HG02970 (cell line): Measurements from ENCODE around the gene RABGEF1.
"Not testable (repeated sequence)": the region's sequence is repeated elsewhere in the genome, so short reads cannot be mapped to it uniquely, and the experiment has no call there.

Source experiments
- ATAC-seq: cut with Tn5 transposase; IDR thresholded peaks from one replicate; pipeline ENCODE4 v1.9.1; 2021; ENCODE audit warnings: mild to moderate bottlenecking, moderate library complexity, moderate number of reproducible peaks; ENCODE audit not compliant: unreplicated experiment, low FRiP score

RABGEF1 gene

DNA sequence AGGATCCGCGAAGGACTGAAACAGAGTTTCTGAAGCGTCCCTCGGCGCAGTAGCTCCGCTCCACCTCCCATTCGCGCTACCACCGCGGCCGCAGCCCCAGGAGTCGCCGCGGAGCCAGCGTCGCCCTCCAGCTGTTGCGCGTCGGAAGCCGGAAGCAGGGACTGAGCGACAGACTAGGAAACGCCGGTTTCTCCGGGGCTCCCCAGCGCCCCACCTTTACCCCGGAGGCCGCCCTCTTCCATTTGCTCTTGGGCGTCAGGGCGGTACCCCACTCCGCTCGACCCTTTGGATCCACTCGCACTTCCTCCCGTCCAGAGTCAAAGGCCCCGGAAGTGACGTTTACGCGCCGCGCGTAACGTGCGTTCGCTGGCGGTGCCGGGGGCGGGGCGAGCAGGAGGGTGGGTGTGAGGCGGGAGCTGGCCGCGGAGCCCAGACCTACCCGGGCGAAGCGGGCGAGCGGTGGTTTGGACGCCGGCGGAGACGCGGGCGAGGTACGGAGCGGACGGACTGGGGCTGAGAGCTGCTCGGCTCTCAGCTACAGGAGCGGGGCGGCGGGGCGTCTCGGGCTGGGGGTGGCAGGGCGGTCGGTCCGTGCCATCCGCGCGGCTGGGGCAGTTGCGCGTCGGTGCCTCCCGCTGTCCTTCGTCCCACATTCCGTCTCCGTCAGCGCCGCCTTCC, at the start of gene RABGEF1:
Gene RABGEF1, plus strand, starts transcription at position 432 of the 678 bp plus-strand sequence. CDS start 31,167 bp downstream, outside the sequence.
- peak; percentile 85 for ATAC-seq

DNA sequence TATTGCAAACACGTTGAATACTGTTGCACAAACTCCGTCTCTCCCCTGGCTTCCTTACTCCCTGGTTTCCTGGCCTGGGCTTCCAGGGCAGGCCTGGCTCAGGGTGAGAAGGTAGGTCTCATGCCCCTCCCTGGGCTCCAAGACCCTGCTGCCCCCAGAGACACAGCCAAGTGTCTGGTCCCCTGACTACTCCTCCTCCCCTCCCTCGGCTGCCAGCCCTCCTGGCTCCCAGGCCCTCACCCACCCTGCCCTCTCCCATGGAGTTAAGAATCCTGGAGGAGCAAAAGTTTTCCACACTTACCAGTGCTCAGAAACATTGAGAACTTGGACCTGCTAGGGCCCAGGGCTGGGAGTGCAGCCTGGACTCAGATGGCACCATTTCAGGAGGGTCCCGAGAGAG, 47.2 kb upstream of the RABGEF1 start:
- ATAC-seq, result no peak

DNA sequence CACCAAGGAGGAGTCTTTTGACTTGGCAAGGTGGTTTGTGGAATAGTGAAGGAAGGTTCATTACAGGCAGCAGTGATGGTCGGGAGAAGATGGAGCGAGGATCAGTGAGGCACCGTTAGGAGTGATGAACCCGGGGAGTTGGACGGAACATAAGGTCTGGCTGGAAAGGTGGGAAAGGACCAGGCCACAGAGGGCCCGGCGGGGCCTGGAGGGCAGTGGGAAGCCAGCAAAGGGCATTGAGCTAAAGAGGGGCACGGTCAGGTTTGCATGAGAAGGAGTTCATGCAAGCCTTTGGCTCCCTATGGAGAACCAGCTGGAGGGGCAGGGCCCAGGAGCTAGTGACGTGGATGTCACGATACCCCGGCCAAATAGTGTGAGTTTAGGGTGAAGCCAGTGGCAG, 46.2 kb upstream of the RABGEF1 start:
- ATAC-seq, result no peak

DNA sequence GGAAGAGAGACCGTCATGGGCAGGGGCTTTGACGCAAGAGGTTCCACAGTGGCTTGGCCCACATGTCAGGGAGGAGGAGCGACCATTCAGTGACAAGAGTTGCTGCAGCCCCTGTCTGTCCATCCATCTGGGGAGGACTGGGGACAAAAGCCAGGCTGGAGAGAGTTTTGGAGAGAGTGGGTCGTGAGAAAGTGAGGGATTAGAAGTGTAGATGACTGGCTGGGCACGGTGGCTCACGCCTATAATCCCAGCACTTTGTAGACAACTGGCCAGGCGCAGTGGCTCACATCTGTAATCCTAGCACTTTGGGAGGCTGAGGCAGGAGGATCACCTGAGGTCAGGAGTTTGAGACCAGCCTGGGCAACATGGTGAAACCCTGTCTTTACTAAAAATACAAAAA, 45.1 kb upstream of the RABGEF1 start:
- not testable (repeated sequence) for ATAC-seq

DNA sequence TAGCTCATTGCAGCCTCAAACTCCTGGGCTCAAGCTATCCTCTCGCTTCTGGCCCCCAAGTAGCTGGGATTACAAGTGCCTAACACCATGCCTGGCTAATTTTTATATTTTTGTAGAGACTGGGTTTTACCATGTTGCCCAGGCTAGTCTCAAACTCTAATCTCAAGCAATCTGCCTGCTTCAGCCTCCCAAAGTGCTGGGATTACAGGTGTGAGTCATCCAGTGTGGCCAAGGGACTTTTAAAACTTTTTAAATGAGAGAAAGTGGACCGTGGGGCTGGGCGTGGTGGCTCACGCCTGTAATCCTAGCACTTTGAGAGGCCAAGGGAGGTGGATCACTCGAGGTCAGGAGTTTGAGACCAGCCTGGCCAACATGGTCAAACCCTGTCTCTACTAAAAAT, 44.4 kb upstream of the RABGEF1 start:
- not testable (repeated sequence) for ATAC-seq

DNA sequence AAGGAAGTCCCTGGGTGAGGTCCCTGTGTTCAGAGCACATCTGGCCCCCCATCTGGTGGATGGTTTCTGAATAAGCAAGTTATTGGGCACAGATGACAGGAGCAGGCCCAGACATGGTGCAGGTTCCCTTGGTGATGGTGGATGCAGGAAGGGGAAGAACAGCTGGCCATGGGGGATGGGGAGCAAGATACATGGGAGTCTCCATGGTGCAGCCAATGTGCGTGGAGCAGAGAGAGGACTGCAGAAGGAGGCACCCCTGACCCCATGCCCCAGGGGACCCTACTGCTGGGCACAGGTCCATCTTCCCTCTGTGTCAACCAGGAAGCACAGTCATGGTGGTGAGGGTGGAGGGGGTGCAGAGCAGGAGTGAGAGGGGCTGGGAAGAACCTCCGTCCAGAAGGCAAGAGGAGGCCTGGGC, 43.8 kb upstream of the RABGEF1 start:
- ATAC-seq, result no peak

DNA sequence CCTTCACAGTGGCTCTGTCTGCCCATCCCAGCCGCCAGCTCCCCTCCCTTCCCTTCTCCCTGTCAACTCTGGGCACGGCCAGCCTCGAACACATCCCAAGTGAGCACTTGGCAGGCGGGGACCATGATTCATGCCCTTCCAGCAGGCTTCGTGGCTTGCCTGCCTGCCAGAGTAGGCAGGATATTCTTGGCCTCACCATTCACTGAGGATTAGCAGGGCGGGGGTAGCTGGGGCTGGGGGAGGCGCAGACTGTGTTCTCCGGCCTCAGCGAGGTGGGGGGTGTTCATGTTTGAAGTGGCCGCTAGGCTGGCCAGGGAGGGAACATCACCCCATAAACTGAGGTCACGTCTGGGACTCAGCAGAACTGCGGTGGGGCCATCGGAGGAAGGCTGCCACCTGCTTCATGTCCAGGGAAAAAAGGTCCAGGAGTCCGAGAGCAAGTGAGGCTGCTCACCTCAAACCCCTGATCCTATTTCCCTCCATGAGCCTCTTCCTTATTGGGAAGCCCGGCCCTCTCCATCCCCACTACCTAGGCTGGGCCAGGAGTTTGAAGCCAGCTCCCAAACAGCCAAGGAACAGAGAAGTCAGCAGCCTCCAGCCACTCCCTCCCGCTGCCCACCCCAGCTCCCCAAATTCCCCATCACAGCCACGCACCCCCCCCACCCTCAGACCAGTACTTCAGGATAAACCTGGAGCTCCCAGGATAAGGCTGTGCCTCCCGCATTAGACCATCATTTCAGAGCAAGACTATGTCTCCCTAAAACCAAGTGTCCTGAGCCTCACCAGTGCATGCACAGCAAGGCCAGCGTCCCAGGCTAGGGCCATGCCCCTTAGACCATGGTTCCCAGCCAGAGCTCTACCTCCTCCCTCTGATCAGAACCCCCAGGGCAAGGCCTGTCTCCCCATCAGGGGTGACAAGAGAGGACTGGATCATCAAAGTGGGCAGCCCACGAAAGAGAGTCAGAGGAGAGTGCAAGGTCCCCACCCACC, 42.8 kb upstream of the RABGEF1 start:
- ATAC-seq, result no peak

DNA sequence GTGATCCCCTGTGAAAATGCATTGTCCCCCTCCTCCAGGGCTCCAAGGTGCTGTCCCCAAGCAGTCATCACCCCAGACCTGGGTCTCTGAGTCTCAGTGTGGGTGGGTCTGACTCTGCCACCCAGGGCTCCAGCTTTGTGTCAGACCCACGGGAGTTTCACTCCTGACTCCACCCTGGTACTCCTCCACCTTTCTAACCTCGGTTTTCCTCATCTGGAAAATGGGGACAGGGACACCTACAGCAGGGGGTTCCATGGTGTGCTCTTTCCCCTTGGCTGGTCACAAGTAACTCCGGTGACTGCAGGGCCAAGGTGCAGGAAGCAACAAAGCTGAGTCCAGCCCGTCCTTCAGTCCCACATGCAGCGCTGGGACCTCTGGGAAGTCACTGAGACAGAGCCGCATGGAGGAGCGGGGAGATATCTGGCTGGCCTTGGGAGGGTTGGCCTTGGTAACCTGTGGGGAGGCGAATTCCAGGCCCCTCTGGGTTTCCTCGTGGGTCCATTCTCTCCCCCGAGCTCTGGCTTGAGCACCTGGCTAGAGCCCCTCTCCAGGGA, 41.8 kb upstream of the RABGEF1 start:
- ATAC-seq, result no peak

DNA sequence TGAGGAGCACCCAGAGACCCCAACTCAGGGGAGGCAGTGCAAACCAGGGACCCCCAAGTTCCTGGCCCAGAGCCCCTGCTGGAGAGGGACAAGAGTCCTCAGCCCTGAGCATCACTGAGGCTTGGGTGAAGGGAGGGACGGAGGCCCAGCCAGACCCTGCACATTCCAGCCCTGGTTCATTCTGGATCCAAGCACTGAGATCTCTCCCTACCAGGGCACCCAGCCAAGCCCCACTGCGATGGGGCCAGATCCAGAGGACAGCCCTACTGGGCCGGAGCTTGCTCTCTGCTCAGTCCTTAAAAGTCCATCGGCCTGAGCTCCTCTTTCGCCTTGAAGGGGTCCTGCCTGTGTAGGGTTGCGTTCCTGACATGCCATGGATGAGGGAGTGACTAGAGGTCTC, 40.5 kb upstream of the RABGEF1 start:
- no peak for ATAC-seq

DNA sequence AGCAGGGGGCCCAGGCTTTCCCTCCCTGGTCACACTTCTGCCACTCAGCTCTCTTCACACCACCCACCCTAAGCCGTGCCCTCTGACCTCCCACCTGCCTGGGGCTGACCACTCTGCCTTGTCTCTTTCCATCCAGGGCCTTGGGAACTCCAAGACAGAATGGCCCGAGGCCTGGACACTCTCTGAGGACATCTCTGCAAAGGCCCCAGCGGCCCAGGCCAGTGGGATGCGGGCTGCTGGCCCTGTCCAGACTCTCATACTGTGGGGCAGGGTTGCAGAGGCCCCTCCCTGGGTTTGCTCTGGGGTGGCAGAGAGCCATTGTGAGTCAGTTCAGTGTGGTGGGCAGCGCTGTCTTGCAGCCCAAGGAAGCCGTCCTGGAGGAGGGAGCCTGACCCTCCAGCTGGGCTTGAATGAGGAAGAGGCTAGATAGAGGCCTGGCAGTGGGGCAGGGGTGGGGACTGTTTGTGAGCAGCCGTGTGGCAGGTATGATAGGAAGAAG, 39.9 kb upstream of the RABGEF1 start:
- ATAC-seq, result no peak

DNA sequence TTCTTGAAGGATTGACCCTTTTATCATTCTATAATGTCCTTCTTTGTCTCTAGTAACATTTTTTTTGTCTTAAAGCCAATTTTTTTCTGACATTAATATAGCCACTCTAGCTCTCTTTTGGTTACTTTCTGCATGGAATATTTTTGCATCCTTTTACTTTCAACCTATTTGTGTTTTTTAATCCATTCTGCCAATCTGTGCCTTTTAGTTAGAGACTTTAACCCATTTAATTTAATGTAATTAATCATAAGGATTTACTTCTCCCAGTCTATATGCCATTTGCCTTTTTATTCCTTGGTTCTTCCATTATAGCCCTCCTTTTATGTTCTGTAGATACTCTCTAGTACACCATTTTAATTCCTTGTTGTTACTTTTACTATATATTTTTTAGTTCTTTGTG, 32.7 kb upstream of the RABGEF1 start:
- no peak for ATAC-seq

DNA sequence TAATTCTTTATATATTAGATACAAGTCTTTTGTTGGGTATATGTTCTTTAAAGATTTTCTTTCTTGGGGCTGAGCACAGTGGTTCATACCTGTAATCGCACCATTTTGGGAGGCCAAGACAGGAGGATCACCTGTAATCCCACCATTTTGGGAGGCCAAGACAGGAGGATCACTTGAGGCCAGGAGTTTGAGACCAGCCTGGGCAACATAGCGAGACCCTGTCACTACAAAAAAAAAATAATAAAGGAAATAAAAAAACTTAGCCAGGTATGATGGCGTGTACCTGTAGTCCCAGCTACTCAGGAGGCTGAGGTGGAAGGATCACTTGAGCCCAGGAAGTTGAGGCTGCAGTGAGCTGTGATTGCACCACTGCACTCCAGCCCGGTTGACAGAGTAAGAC, 29.8 kb upstream of the RABGEF1 start:
- ATAC-seq, result not testable (repeated sequence)

DNA sequence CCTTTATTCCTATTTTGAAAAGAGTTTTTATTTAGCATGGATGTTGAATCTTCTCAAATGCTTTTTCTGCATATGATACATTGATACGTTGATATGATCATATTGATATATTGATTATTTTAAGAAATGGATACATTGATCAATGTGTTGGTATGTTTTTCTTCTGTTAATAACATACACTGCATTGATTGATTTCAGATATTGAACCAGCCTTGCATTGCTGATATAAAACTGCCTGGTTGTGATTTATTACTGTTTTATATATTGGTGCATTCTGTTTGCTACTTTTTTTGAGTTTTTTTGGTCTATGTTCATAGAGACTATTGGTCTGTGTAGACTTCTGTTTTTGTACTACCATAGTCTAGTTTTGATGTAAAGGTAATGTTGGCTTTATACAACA, 26.8 kb upstream of the RABGEF1 start:
- ATAC-seq, result no peak

DNA sequence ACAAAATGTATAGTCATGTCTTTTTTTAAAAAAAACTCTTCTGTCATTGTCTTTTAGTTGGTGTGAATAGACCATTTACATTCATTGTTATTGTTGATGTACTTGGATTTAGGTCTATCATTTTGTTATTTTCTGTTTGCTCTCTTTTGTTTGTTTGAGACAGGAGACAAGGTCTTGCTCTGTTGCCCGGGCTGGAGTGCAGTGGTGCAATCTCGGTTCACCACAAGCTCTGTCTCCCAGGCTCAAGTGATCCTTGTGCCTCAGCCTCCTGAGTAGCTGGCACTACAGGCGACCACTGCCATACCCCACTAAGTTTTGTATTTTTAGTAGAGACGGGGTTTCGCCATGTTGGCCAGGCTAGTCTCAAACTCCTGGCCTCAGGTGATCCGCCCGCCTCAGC, 23.9 kb upstream of the RABGEF1 start:
- ATAC-seq, result not testable (repeated sequence)

DNA sequence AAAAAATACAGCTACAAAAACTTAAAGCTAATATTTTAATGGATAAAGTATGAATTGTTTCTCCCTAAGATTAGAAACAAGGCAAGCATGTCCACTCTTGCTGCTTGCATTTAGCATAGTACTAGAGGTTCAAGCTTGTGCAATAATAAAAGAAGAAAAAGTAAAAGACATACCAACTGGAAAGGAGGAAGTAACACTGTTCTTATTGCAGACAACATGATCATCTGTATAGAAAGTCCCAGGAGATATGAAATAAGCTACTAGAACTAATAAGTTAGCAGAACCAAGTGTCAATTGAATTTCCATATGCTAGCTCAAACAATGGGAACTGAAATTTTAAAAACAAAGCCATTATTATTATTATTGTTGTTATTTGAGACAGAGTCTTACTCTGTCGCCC, 20.0 kb upstream of the RABGEF1 start:
- no peak for ATAC-seq

DNA sequence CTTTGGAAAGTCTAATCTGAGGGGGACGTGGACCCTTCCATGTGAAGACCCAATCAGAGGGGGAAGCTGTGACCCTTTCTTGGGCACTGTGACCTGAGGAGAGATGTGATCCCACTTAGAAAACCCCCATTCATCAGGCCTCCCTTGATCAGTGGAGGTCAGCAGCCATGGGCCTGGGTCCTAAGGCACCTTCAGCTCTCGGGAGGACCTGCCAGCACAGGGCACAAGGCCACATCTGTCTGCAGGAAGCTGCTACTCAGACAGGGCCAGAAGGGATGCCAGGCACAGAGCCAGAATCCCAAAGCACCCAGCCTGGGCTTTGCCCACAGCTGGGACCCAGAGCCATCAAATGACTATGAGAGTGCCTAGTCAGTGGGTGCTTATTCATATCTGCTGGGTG, 14.7 kb upstream of the RABGEF1 start:
- no peak for ATAC-seq

DNA sequence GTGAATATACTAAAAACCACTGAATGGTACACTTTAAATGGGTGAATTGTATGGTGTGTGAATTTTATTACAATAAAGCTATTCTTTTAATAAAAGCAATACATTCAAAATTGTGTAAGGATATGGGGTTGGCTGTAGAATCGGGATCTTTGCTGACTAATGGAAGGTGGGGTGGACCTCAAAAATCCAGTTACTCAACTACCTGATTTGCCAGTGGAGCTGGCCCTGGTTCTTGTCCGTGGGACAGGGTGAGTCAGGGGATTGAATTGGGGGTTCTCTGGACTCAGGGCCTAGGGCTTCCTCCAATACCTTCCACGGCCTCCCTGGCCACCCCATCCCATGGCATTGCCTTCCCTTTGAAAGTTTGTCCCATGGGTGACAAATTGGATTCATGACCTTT, 13.5 kb upstream of the RABGEF1 start:
- no peak for ATAC-seq

DNA sequence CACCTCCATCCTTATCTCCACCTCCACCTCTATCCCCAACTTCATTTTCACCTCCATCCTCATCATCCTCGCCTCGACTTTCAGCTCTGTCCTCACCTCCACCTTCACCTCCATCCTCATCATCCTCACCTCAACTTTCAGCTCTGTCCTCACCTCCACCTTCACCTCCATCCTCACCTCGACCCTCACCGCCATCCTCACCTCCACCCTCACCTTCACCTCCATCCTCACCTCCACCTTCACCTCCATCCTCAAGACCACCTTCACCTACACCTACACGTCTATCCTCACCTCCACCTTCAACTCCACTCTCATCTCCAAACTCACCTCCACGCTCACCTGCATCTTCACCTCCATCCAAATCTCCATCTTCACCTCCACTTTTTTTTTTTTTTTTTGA, 12.0 kb upstream of the RABGEF1 start:
- ATAC-seq, result no peak

DNA sequence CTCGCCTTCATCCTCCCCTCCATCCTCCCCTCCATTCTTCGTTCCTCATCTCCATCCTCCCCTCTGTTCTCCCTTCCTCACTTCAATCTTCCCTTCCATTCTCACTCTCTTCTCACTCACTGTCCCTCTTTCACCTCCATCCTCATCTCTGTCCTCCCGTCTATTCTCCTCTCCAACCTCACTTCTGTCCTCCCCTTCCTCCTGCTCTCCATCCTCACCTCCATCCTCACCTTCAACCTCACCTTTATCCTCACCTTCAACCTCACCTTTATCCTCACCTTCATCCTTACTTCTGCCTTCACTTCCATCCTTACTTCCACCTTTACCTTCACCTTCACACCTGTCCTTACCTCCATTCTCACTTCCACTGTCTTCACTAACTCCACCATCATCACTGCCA, 11.3 kb upstream of the RABGEF1 start:
- no peak for ATAC-seq

DNA sequence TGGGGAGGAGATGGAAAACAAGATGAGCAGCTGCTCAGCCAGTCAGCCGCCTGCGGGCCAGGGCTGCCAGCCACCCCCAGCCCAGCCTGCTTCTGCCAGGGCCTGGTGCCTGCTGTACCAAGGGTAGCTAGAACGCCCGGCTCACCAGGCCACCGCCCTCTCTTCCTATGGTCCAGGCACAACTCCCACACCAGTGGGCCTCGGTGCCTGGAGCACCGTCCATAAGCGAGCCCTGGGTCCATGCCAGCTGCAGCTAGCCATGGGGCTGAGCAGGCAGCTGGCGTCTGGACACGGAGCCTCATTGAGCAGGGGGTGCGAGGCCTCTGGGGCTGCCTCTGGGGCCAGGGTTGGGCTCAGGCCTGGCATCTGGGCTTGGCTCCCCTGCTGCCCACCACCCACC, 8.5 kb upstream of the RABGEF1 start:
- no peak for ATAC-seq

DNA sequence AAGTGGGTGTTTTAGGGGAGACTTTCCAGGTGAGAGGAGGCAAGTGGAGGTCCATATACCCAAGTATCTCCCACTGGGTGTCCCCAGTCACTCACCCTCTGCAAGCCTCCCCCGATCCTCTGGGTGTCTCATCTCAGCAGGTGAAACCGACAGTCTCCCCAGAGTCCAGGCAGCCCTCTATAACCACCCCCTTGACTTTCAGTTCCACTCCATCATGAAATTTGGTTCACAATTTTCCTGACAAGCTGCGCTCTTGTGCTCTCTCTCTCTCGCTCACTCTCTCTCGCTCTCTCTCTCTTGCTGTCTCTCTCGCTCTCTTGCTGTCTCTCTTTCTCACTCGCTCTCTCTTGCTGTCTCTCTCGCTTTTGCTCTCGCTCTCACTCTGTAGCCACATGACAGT, 8.1 kb upstream of the RABGEF1 start:
- no peak for ATAC-seq
